Retina (tissue), 1 donor: ENCODE results near the gene SCN1B.
"Not testable (repeated sequence)": the region's sequence is repeated elsewhere in the genome, so short reads cannot be mapped to it uniquely, and the experiment has no call there.

Experiments
- DNase-seq: peaks from one replicate; pipeline ENCODE4 v3.0.0-alpha.2; 2016

SCN1B gene

DNA sequence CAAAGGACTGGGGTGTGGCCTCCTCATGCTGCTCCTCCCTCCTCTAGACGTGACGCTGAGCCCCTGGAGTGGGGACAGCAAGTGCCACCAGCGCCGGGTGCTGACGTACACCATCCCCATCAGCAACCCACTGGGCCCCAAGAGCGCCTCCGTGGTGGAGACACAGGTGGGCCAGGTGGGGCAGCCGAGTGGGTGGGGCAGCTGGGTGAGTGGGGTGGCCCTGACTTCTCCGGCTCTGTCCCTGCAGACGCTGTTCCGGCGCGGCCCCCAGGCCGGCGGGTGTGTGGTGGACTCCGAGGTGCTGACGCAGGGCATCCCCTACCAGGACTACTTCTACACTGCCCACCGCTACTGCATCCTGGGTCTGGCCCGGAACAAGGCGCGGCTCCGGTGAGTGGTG is 11.1 kb upstream of the SCN1B start:
- no peak for DNase-seq

DNA sequence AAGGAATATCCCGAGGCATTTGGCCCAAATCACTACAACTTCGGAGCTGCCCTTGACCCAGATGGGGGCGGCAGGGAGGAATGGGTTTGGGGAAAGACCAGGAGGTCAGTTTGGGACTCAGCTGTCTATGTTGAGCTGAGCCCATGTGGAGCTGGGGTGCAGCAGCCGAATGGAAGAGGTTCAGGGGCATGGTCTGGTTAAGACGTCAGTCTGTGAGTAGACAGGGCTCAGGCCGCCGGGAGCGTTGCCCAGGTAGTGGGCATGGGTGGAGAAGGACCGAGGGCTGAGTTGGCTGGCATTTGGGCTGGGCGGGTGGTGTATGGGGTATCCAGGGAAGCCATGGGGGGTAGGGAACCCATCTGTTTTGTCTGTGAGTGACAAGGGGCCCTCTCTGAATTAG is 9.3 kb upstream of the SCN1B start:
- DNase-seq, result no peak

DNA sequence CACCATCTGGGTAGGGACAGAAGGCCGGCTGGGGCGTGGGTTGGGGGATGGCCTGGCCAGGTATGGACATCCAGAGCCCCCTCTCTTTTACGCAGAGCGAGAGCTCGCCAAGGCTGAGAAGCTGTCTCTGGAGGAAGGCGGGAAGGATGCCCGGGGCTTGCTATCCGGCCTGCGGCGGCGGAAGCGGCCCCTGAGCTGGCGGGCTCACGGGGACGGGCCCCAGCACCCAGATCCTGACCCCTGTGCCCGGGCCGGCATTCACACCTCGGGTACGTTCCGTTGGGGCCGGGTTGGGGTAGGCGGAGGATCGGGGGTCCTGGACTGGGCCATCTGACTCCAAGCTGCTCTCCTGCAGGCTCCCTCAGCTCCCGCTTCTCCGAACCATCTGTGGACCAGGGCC is 8.7 kb upstream of the SCN1B start:
- DNase-seq, result no peak

DNA sequence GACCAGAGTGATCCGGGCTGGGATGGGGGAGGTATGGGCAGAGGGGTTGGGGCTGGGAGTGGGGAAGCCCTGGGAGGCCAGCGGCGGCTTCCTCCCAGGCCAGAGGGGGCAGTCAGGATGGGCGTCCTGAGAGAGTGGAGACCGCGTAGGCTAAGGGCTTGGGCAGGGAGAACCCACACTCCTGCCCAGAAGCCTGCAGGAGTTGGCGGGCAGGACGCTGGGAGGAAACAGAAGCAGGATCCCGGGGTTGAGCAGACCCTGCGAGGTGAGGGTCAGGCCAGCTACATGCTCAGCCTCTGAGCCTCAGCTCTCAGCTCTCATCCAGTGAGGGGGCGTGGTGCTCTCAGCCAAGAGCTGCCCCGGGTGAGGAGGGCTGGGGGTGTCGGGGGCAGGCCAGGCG is 7.8 kb upstream of the SCN1B start:
- no peak for DNase-seq

DNA sequence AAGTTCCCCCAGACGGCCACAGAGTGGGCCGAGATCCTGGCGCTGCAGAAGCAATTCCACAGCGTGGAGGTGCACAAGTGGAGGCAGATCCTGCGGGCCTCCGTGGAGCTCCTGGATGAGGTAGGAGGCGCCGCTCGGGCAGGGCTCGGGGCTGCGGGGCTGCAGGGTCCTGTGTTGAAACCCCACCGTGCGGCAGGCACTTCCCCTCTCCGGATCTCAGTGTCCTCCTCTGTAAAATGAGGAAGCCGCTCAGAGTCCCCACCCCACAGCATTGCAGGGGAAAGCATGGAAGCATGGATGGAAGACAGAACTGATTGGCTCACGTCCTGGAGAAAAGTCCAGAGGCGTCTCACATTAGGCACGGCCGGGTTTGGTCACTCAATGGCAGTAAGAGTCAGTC is 6.8 kb upstream of the SCN1B start:
- no peak for DNase-seq

DNA sequence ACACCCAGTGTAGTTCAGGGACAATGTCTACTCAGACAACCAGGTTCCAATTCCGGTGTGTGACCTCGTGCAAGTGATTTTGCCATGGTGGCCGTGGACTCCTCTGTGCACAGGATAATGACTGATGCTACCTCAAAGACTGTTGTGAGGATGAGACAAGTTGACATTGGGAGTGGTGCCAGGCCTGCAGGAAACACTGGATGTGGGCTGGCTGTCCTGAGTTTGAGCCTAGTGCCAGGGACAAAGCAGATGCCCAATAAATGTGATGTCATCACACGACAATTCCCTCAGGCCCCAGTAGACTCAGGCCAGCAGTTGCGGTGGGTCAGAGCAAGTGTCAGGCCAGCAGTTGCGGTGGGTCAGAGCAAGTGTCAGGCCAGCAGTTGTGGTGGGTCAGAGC is 6.2 kb upstream of the SCN1B start:
- DNase-seq, result no peak

DNA sequence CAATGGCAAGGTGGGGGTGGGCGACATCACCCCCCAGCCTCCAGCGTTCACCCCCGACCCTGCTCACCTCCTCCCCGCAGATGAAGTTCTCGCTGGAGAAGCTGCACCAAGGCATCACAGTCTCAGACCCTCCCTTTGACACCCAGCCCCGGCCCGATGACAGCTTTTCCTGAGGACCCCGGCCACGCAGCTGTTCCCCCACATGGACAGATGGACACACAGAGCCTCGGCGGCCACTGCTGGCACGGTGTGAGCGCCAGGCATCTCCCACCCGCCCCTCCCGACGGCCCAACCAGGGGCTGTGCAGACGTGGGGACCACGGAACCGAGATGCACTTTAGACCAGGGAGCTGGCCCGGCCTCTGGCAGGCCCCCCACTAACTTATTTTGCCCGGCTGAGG is 4.3 kb upstream of the SCN1B start:
- no peak for DNase-seq

DNA sequence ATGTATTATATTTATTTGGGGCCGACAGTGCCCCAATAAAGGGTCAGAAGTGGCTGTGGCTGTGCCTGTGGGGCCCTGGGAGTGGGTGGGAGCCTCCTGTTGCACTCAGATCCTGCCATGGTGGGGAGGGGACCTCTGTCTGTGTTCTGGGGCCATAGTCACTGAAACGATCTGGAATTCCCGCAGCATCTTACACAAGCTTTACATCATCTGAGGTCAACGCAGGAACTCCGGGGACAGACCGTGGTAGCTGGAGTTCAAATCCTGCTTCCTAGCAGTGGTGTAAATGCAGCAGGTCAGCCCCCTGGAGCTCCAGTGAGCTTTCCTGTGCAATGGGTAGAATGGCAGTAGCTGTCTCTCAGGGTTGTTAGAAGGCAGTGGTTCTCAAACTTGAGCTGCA is 3.9 kb upstream of the SCN1B start:
- DNase-seq, result no peak

DNA sequence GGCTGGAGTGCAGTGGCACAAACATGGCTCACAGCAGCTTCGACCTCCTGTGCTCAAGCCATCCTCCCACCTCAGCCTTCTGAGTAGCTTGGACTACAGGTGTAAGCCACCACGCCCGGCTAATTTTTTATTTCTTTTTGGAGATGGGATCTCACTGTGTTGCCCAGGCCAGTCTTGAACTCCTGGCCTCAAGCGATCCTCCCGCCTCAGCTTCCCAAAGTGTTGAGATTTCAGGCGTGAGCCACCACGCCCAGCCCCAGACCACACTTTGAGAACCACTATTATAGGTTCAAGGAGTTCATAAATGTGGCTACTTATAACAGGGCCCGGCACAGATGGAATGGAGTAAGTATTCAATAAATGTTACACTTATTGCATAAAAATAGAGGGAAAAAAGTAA is 3.3 kb upstream of the SCN1B start:
- DNase-seq, result no peak

DNA sequence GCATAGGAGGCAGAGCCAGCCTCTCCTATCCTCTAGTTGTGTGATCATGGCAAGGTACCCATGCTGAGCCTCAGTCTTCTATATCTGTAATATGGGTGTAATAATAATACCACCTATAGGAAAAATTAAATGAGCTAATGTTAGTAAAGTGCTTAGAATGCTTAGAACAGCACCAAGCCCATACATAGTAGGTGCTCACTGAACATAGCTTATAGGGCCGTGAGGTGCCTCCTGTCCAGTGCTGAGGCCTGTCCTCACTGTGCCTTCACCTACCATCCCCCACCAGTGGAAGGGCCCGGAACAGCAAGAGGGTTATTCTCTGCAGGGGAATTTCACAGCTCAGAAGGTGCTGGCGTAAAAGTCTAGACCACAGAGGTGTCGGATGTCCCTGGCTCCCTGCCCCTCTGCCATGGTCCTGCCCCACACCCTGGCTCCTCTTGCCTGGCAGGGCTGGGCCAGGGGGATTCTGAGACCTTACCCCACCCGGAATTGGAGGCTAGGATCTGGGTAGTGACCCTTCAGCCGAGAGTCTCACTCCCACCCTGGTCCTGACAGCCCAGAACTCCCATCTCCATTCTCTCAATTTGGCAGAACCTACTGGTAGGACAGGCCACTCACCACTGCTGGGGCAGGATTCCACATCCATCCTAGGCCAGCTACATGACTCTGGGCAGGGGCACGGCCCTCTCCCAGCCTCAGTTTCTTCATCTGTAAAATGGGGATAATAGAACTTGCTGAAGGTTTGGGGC is 2.2 kb upstream of the SCN1B start:
- no peak for DNase-seq

DNA sequence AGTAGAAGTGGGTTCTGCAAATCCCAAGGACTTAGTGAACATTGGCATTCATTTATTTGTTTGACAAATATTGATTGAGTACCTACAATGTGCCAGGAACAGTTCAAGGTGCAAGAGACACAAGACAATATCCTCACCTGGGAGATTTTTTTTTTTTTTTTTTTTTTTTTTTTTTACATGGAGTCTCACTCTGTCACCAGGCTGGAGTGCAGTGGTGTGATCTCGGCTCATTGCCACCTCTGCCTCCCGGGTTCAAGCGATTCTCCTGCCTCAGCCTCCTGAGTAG is 1.7 kb upstream of the SCN1B start:
- DNase-seq, result not testable (repeated sequence)

DNA sequence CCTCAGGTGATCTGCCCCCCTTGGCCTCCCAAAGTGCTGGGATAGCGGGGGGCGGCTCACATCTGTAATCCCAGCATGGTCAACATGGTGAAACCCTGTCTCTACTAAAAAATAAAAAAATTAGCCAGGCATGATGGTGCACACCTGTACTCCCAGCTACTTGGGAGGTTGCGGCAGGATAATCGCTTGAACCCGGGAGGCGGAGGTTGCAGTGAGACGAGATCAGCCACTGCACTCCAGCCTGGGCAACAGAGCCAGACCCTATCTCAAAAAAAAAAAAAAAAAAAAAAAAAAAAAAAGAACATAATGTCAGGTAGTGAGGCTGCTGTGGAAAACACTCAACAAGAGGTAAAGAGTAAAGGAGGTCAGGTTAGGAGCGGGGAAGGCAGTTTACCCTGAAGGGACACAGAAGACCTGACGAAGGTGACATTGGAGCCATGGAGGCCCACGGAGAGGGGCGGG is 964 bp upstream of the SCN1B start:
- not testable (repeated sequence) for DNase-seq

DNA sequence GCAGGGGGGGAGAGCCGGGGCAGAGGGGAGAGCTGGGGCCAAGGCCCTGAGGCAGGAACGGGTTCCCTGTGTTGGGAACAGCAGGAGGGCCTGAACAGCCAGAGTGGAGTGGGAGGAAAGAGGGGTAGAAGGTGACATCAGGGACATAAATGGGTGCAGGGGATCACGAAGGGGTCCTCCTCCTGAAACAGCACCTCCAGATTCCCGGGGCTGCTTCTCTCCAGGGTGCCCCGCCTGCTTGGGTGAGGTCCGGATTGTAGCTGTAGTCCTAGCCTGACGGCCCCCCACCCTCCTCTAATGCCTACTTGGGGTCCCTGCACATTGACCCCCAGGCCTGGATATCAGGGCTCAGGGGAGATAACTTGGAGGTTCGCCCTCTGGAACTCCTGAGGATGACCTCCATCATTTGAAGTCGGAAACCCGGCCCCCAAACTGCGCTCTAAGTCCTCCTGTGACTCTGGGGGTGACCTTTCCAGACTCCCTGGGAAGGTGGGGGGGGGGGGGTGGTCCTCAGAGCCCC is 473 bp upstream of the SCN1B start:
- DNase-seq, result no peak

DNA sequence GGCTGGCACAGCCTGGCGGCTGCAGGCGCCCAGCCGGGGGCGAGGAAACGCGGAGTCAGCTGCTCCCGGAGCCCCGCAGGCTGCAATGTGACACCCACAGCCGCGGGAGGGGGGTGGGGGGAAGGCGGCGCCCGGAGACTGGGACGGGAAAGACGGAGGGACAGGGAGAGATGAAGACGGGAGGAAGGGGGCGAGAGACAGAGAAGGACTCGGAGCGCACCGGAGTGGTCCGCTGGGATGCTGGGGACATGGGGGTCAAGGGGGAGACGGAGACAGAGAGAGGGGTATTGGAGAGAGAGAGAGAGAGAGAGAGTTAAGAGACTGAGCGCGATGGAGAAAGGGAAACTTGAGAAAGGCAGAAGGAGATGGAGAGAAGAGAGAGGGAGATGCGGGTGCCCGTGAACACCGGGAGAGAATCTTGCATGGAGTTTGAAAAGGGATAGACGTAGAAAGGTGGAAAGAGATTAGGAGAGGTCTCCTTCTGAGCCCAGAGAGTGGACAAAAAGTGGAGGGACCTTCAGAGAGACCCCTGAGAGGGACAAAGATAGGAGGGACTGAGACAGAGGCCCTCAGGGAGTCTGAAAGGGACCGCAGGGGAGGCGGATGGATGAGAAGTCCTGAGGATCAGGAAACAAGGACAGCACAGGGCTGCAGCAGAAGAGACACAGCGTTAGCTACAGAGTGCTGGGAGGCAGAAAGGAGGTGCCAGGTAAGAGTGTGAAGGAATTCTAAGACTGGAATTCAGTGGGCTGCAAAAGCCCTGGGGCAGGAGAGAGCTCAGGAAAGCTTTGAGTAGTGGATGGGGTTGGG is 1.0 kb downstream of the SCN1B start:
- no peak for DNase-seq

DNA sequence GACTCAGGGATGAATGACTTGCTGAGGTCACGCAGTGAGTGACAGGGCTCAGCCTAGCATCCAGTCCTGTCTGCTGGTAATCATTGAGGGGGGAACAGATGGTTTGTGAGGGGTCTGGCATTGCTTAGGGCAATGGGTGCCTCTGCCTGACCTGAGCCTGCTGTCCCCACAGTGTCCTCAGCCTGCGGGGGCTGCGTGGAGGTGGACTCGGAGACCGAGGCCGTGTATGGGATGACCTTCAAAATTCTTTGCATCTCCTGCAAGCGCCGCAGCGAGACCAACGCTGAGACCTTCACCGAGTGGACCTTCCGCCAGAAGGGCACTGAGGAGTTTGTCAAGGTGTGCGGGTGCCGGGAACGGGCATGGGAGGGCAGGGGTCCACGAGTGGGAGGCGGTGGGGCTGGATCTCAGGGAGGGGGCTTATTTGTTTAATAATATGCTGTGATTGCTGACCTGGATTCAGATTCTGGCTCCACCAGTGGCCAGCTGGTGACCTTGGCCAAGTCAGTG is 2.1 kb downstream of the SCN1B start:
- DNase-seq, result no peak

DNA sequence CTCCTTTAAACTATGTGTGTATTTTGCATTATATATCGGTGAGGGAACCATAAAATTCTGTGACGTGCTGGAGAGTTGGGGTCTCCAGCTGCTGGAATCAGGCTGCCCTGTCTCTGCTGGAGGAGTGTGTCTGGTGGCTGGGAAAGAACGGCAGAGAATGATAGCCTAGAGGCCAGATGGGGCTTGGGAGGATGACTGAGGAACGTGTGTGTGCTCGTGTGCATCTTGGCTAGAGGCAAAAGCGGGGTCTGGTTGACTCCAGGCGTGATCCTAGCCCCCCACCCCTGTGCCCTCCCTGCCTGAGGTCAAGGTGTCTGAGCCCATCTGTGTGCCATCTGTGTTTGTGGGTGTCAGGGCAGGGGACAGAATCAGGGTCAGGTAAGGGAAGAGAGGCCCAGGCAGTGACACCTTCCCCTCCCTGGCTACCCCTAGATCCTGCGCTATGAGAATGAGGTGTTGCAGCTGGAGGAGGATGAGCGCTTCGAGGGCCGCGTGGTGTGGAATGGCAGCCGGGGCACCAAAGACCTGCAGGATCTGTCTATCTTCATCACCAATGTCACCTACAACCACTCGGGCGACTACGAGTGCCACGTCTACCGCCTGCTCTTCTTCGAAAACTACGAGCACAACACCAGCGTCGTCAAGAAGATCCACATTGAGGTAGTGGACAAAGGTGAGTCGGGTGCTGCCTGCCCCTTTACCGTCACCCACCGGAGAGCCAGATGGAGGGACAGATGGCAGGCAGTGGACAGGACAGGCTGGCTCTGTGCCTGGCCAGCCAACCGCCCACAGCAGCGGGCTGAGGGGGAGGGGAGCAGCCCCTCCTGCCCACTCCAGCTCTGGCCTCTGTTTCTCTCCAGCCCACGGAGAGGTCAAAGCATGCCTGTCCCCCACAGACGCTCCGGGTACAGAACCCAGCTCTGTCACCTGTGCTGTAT is 3.1 kb downstream of the SCN1B start:
- DNase-seq, result no peak

DNA sequence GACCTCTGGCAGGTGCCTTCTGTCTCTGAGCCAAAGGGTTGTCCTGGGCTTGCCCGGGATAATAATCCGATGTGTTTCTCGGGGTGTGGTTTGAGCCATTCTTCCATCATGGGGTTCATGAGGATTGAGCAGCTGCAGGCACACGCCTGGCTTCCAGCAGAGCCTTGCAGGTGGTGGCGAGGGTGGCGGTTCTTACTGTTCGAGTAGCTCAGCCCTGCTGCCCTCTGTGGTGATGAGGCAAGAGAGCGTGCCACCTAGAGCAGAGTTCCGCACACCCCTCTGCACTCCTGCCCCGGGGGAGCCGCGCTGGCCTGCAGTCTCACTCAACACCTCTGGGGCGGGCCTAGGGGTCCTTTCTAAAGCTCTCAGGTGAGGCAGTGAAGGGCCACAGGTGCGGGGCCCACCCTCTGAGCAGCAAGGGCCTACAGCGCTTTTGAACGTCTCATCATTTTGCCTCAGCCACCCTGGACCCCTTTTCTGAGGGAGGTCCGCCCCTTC is 3.8 kb downstream of the SCN1B start:
- DNase-seq, result no peak

DNA sequence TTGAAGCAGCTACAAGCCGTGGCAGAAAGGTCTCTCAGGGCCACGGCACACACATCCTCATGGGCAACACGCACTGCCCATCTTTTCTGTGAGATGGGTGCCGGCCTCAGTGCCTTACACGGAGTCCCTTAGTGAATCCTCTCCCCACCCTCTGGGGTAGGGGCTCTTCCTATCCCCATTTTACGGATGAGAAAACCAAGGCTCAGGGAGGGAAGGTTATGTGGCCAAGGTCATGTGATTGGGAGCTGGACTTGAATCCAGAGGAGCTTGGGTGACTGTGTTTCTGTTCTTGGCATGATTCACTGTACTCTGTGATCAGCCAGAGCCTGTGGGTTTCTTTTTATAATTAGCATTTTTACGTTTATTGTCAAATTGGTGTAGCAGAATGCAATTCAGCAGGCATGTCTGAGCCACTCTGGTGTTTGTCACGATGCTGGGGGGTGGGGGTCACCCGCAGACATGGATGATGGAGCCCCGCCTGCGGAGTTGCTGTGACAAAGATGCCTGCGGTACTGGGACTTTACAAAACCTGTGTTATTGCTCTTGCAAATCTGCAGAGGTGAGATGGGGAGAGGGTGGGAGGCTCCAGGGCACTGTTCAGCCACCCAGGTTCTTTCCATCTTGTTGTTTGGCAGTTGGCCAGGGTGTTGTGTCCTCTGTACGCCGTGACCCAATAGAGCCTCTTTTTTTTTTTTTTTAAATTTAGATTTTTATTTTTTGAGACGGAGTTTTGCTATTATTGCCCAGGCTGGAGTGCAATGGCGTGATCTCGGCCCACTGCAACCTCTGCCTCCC is 4.5 kb downstream of the SCN1B start:
- no peak for DNase-seq

DNA sequence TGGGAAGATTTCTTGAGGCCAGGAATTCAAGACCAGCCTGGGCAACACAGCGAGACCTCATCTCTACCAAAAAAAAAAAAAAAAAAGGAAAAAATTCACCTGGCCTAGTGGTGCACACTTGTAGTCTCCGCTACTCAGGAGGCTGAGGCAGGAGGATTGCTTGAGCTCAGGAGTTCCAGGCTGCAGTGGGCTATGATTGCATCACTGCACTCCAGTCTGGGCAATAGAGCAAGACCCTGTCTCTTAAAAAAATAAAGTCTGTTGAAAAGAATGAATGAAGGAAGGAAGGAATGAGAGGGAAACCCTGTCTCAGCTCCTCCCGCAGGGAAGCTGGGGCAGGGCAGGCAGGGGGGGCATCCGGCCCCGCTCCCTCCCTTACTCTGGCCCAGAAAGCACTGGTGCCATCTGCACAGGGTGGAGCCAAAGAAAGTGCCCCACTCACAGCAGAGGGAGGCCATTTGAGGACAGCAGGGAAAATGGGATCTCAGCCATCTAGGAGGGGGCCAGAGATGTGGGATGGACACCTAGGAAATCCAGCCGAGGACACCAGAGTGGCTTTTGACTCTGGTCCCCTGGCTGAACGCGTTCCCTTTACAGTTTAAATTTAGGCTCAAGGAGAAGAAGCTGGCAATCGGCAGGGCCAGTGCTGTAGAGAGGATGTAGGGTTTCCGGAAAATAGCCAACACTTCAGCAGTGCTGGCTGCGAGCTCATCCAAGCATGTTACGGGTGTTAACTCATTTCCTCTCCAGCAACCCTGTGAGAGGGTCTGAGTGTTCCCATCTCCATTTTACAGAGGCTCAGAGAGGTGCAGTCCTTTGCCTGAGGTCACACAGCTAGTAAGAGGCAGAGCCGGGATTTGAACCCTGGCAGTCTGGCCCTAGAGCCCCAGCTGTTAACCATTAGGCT is 7.7 kb downstream of the SCN1B start:
- DNase-seq, result no peak

DNA sequence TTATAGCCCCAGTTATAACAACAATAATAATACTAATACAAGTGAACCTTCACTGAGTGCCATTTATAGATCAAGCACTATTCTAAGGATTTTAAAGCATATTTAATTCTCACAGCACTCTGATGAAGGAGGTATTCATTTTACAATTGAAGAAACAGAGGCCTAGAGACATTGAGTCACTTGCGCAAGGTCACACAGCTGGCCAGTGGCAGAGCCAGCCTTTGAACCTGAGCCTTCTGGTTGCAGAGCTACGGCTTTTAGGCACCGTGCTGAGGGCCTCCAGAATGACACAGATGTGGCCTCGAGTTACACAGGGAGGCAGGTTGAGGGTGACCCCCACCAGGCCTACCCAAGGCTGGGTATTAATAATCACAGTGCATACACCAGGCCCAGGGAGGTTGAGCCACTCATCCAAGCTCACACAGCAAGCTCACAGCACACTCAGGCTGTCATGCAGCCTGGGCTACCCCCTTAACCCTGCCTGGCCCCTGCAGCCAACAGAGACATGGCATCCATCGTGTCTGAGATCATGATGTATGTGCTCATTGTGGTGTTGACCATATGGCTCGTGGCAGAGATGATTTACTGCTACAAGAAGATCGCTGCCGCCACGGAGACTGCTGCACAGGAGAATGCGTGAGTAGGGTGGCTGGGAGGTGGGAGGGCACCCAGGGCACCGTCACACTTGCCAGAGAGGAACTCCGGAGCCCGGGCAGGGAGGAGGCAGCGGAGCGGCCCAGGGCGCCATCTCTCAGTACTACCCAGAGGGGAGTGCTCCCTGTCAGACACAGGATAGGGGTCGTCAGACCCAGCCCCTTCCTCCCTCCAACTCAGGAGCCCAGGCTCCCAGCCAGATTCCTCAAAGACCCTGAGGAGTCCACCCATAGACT is 8.6 kb downstream of the SCN1B start:
- no peak for DNase-seq
